GM19463 (cell line): Measurements from ENCODE around the gene COL18A1.
"Not testable (repeated sequence)": the region's sequence is repeated elsewhere in the genome, so short reads cannot be mapped to it uniquely, and the experiment has no call there.

Experiments used
- ATAC-seq: cut with Tn5 transposase; IDR thresholded peaks from one replicate; pipeline ENCODE4 v1.9.1; 2021; ENCODE audit warnings: mild to moderate bottlenecking, moderate library complexity; ENCODE audit not compliant: unreplicated experiment

COL18A1 gene

GRCh38 chr21:45528981-45529784 is 124.2 kb downstream of the COL18A1 start:
- ATAC-seq: no peak

- no peak for ATAC-seq
Measured at GRCh38 chr21:45529785-45530422, 124.9 kb downstream of the COL18A1 start.

- ATAC-seq: no peak
Measured at GRCh38 chr21:45530423-45531113, 125.6 kb downstream of the COL18A1 start.

- not testable (repeated sequence) for ATAC-seq
Measured at GRCh38 chr21:45531114-45531392, 126.1 kb downstream of the COL18A1 start.

GRCh38 chr21:45531393-45532215 is 126.6 kb downstream of the COL18A1 start:
- ATAC-seq: no peak

GRCh38 chr21:45532826-45533360 is 127.9 kb downstream of the COL18A1 start:
- no peak for ATAC-seq

GRCh38 chr21:45533361-45533845 is 128.4 kb downstream of the COL18A1 start:
- ATAC-seq: no peak

- no peak for ATAC-seq
Measured at GRCh38 chr21:45533846-45534635, 129.1 kb downstream of the COL18A1 start.

GRCh38 chr21:45534636-45535331 is 129.8 kb downstream of the COL18A1 start:
- no peak for ATAC-seq

GRCh38 chr21:45535341-45536081 is 130.5 kb downstream of the COL18A1 start:
- no peak for ATAC-seq

GRCh38 chr21:45536301-45537081 is 131.5 kb downstream of the COL18A1 start:
- no peak for ATAC-seq

GRCh38 chr21:45537111-45537745 is 132.3 kb downstream of the COL18A1 start:
- no peak for ATAC-seq

GRCh38 chr21:45537746-45538291 is 132.9 kb downstream of the COL18A1 start:
- no peak for ATAC-seq

- no peak for ATAC-seq
Measured at GRCh38 chr21:45538381-45539045, 133.5 kb downstream of the COL18A1 start.

GRCh38 chr21:45539046-45539795 is 134.3 kb downstream of the COL18A1 start:
- no peak for ATAC-seq
